GM19043 (cell line): ENCODE measurements around the gene SLN.
A peak's percentile ranks its signal among the peaks of the same experiment; 100 is the strongest.

ENCODE experiments used
- ATAC-seq: cut with Tn5 transposase; IDR thresholded peaks from one replicate; pipeline ENCODE4 v1.9.1; 2021; ENCODE audit warnings: low read depth; ENCODE audit not compliant: unreplicated experiment

The SLN gene

GRCh38 chr11:107719557-107720302 is 7.9 kb upstream of the SLN start:
- no peak for ATAC-seq

GRCh38 chr11:107719073-107719472 is 7.2 kb upstream of the SLN start:
- ATAC-seq, result no peak

GRCh38 chr11:107716884-107717532 is 5.2 kb upstream of the SLN start:
- ATAC-seq, result no peak

GRCh38 chr11:107713009-107713408 is 1.2 kb upstream of the SLN start:
- no peak for ATAC-seq

- ATAC-seq, result no peak
Measured at GRCh38 chr11:107710301-107710700, 1.6 kb downstream of the SLN start.

GRCh38 chr11:107708792-107709191 is 3.1 kb downstream of the SLN start:
- ATAC-seq, result no peak

- ATAC-seq, result no peak
Measured at GRCh38 chr11:107707807-107708206, 4.0 kb downstream of the SLN start.

GRCh38 chr11:107707215-107707671 is 4.6 kb downstream of the SLN start:
- no peak for ATAC-seq

GRCh38 chr11:107706531-107706930 is 5.3 kb downstream of the SLN start:
- ATAC-seq, result no peak

GRCh38 chr11:107705027-107705426 is 6.8 kb downstream of the SLN start:
- no peak for ATAC-seq

- no peak for ATAC-seq
Measured at GRCh38 chr11:107704451-107704850, 7.4 kb downstream of the SLN start.

GRCh38 chr11:107702723-107703122 is 9.1 kb downstream of the SLN start:
- no peak for ATAC-seq

- no peak for ATAC-seq
Measured at GRCh38 chr11:107702109-107702660, 9.7 kb downstream of the SLN start.

- ATAC-seq, result no peak
Measured at GRCh38 chr11:107699371-107700285, 12.2 kb downstream of the SLN start.

- ATAC-seq, result no peak
Measured at GRCh38 chr11:107697291-107697690, 14.6 kb downstream of the SLN start.

- no peak for ATAC-seq
Measured at GRCh38 chr11:107696140-107696539, 15.7 kb downstream of the SLN start.

GRCh38 chr11:107695446-107695845 is 16.4 kb downstream of the SLN start:
- ATAC-seq, result no peak

- no peak for ATAC-seq
Measured at GRCh38 chr11:107691000-107691750, 20.7 kb downstream of the SLN start.

GRCh38 chr11:107689317-107690202 is 22.3 kb downstream of the SLN start:
- peak; percentile 72 for ATAC-seq
